Stomach (tissue), 9 donors: ENCODE results near the gene MSMO1. TPM values are rescaled to one million over a fixed set of nuclear protein-coding genes. Genes with fewer than 3 reads are reported as not detected.

ENCODE experiments used
- DNase-seq, 2 donors: peaks; one replicate each; pipeline versions ENCODE4 v3.0.0 to v3.0.0-alpha.2; 2013 to 2019
- H3K27ac ChIP-seq, 5 donors: fragments of 200-600 bp in 4 of 5; sonication (generic) in 4 of 5; one replicate each; pipeline ENCODE4 v1.5.1; 2013 to 2019; ENCODE audit warnings: mild to moderate bottlenecking in 1 of 5, moderate library complexity in 1 of 5
- H3K27me3 ChIP-seq, 3 donors: fragments of 200-600 bp; sonication (generic); one replicate each; pipeline ENCODE4 v1.5.1; 2017 to 2019; ENCODE audit warnings: mixed run types in 1 of 3
- H3K36me3 ChIP-seq, 4 donors: fragments of 200-600 bp; sonication (generic); 1 replicate in 3 of 4; 2 replicates in 1 of 4; pipeline ENCODE4 v1.5.1; 2016 to 2019
- H3K4me1 ChIP-seq, 4 donors: fragments of 200-600 bp; sonication (generic); one replicate each; pipeline ENCODE4 v1.5.1; 2016 to 2019
- H3K4me3 ChIP-seq, 4 donors: fragments of 200-600 bp; sonication (generic) in 3 of 4; one replicate each; pipeline ENCODE4 v1.5.1; 2016 to 2019; ENCODE audit warnings: mild to moderate bottlenecking in 1 of 4
- H3K9me3 ChIP-seq, 4 donors: fragments of 200-600 bp; sonication (generic); one replicate each; pipeline ENCODE4 v1.5.1; 2016 to 2019
- CTCF ChIP-seq, 7 experiments: fragments of 450-650 bp in 4 of 7; fragments of 200-600 bp in 3 of 7; sonication (generic) in 3 of 7; IDR thresholded peaks; one replicate each; pipeline ENCODE4 v1.5.1; 2016 to 2019; ENCODE audit warnings: antibody characterized with exemption in 7 of 7, control low read depth in 2 of 7, mild to moderate bottlenecking in 1 of 7
- EP300 ChIP-seq: sonication (generic); formaldehyde crosslinking; IDR thresholded peaks from one replicate; pipeline ENCODE4 v1.6.1; 2017; ENCODE audit warnings: antibody characterized with exemption
- POLR2A ChIP-seq, 4 donors: fragments of 450-650 bp; IDR thresholded peaks; one replicate each; pipeline ENCODE4 v1.6.1; 2016; ENCODE audit warnings: antibody characterized with exemption in 4 of 4, control low read depth in 2 of 4, mild to moderate bottlenecking in 1 of 4, moderate library complexity in 1 of 4
- POLR2AphosphoS5 ChIP-seq, 3 donors: sonication (generic); formaldehyde crosslinking; IDR thresholded peaks; one replicate each; pipeline ENCODE4 v1.6.1; 2016; ENCODE audit warnings: antibody characterized with exemption in 3 of 3
- WGBS, 5 donors: extraction: QIAGEN DNeasy Blood & Tissue Kit in 3 of 5; methylation state at CpG; one replicate each; pipeline versions ENCODE4 v1.1.5 to v1.1.7; 2013 to 2018; 5-methylcytosine and 5-hydroxymethylcytosine counted together
- intact Hi-C: fragments of 100-400 bp; cut with DNase I; formaldehyde crosslinking; loops from one replicate; pipeline ENCODE4 v1.15.1; 2023; ENCODE audit warnings: low total_unique reads
- polyA plus RNA-seq, 3 donors: library from polyadenylated mRNA; stranded (reverse); fragments of 200-250 nt; gene quantifications; one replicate each; pipeline ENCODE4 v1.2.3, GENCODE V29; 2013
- total RNA-seq, 5 donors: library from RNA; depleted of rRNA; stranded (reverse); fragments of >200 nt; gene quantifications; one replicate each; pipeline versions ENCODE4 v1.1.0 to v1.2.3, GENCODE V29; 2014 to 2016
- donor health status: healthy with polysubstance abuse.
- donor health status: Bipolar disorder and iron deficiency.
- donor health status: healthy.

Gene MSMO1
- total and polyA plus RNA-seq, 8 donors, result 6.7 to 62.6 (median 25.4) TPM

- no peak for TF ChIP-seq POLR2AphosphoS5 (IDR thresholded peaks at IDR 0.05)
- no peak for TF ChIP-seq CTCF (IDR thresholded peaks at IDR 0.05)
- TF ChIP-seq EP300, result no peak
- no peak for TF ChIP-seq POLR2A (IDR thresholded peaks at IDR 0.05)
- 42 to 76% (median 63%) methylated on average over 1 of the region's 1 CpG for WGBS, 5 donors
These were observed 24.8 kb upstream of the MSMO1 start for GRCh38 chr4:165302658-165303057.

GRCh38 chr4:165308166-165308565, 19.3 kb upstream of the MSMO1 start:
- no peak overlapping the region for H3K27ac ChIP-seq
- H3K9me3 ChIP-seq, result no peaks in the 10 kb centered on the region
- intact Hi-C loops, result no loop called here
- H3K4me1 ChIP-seq, result peaks cover 0 to 9% (median 0%) of the 10 kb centered on the region in 4 donors
- DNase-seq, result no peak
- no peaks in the 10 kb centered on the region for H3K27me3 ChIP-seq
- H3K36me3 ChIP-seq, result peaks cover 4 to 39% (median 33%) of the 10 kb centered on the region in 4 donors
- TF ChIP-seq POLR2A (IDR thresholded peaks at IDR 0.05) (no peak), EP300 (no peak), CTCF (IDR thresholded peaks at IDR 0.05) (no peak), POLR2AphosphoS5 (IDR thresholded peaks at IDR 0.05) (no peak)
- WGBS, 5 donors, result 27 to 55% (median 45%) methylated on average over 1 of the region's 1 CpG
- no peak overlapping the region for H3K4me3 ChIP-seq

More at GRCh38 chr4:165302658-165303057, 24.8 kb upstream of the MSMO1 start:
- no peaks in the 10 kb centered on the region for H3K9me3 ChIP-seq
- H3K4me1 ChIP-seq, result peaks cover 0 to 21% (median 8%) of the 10 kb centered on the region in 4 donors
- peaks cover 4 to 36% (median 25%) of the 10 kb centered on the region in 4 donors for H3K36me3 ChIP-seq
- H3K27ac ChIP-seq, result no peak overlapping the region
- intact Hi-C loops, result no loop called here
- H3K4me3 ChIP-seq, result no peak overlapping the region
- no peaks in the 10 kb centered on the region for H3K27me3 ChIP-seq
- DNase-seq, result no peak

GRCh38 chr4:165308606-165309005, 18.9 kb upstream of the MSMO1 start:
- Histone ChIP-seq H3K27me3 (no peaks in the 10 kb centered on the region), H3K4me1 (peaks cover 0 to 9% (median 0%) of the 10 kb centered on the region in 4 donors), H3K36me3 (peaks cover 4 to 43% (median 33%) of the 10 kb centered on the region in 4 donors), H3K9me3 (no peaks in the 10 kb centered on the region), H3K4me3 (no peak overlapping the region), H3K27ac (no peak overlapping the region)
- WGBS, 5 donors, result 84 to 97% (median 87%) methylated on average over 2 of the region's 2 CpGs
- intact Hi-C loops, result no loop called here
- TF ChIP-seq EP300 (no peak), POLR2AphosphoS5 (IDR thresholded peaks at IDR 0.05) (no peak), CTCF (IDR thresholded peaks at IDR 0.05) (no peak), POLR2A (IDR thresholded peaks at IDR 0.05) (no peak)
- DNase-seq, result no peak

GRCh38 chr4:165309456-165309855, 18.0 kb upstream of the MSMO1 start:
- no peaks in the 10 kb centered on the region for H3K27me3 ChIP-seq
- no peaks in the 10 kb centered on the region for H3K9me3 ChIP-seq
- H3K4me3 ChIP-seq, result no peak overlapping the region
- peaks cover 4 to 51% (median 35%) of the 10 kb centered on the region in 4 donors for H3K36me3 ChIP-seq
- no peak overlapping the region for H3K27ac ChIP-seq
- TF ChIP-seq POLR2A (IDR thresholded peaks at IDR 0.05), result no peak
- no peak for TF ChIP-seq CTCF (IDR thresholded peaks at IDR 0.05)
- no peak for TF ChIP-seq EP300
- TF ChIP-seq POLR2AphosphoS5 (IDR thresholded peaks at IDR 0.05), result no peak
- peaks cover 0 to 9% (median 0%) of the 10 kb centered on the region in 4 donors for H3K4me1 ChIP-seq
- 96 to 99% (median 97%) methylated on average over 4 of the region's 4 CpGs for WGBS, 5 donors
- intact Hi-C loops, result no loop called here
- no peak for DNase-seq
